A673 (cell line): ENCODE results near the gene KIF19. TPM values are rescaled to one million over a fixed set of nuclear protein-coding genes. Genes with fewer than 3 reads are reported as not detected.

Source experiments
- BruUV-seq: library from RNA; stranded (reverse); fragments of 400-500 nt; replicated peaks from 2 replicates; lab custom pipeline; 2021; lab: Mats Ljungman, UMichigan
- CTCF ChIA-PET: fragments of 300-600 bp; sonication (Branson Sonifier 250); formaldehyde crosslinking; loops from one replicate; lab custom pipeline; 2022; ENCODE audit warnings: antibody characterized with exemption; lab: Charles Lee
- POLR2A ChIA-PET: fragments of 300-600 bp; sonication (Branson Sonifier 250); formaldehyde crosslinking; loops from one replicate; lab custom pipeline; 2022; ENCODE audit warnings: antibody characterized with exemption; ENCODE audit not compliant: low non-redundant PET; lab: Charles Lee
- DNase-seq: peaks from one replicate; pipeline ENCODE4 v3.0.0-alpha.2; 2015; ENCODE audit warnings: low spot score
- H3K27ac ChIP-seq: fragments of 200-600 bp; sonication (generic); 2 replicates; pipeline ENCODE4 v1.5.1; 2016; ENCODE audit warnings: mixed run types, low read depth, mild to moderate bottlenecking, mixed read lengths, antibody characterized with exemption, low read length; ENCODE audit not compliant: poor library complexity, severe bottlenecking
- H3K27me3 ChIP-seq: fragments of 200-600 bp; sonication (generic); replicated peaks from 2 replicates; pipeline ENCODE4 v1.6.1; 2017; ENCODE audit warnings: mixed run types, low read depth, mild to moderate bottlenecking, mixed read lengths, antibody characterized with exemption, low read length; ENCODE audit not compliant: insufficient read depth, poor library complexity
- H3K36me3 ChIP-seq: fragments of 200-600 bp; sonication (generic); 2 replicates; pipeline ENCODE4 v1.6.1; 2016; ENCODE audit warnings: mixed run types, mild to moderate bottlenecking, mixed read lengths, antibody characterized with exemption, low read length; ENCODE audit not compliant: insufficient read depth, poor library complexity, severe bottlenecking
- H3K4me1 ChIP-seq: fragments of 200-600 bp; sonication (generic); 2 replicates; pipeline ENCODE4 v1.6.1; 2017; ENCODE audit warnings: mixed run types, mild to moderate bottlenecking, mixed read lengths, antibody characterized with exemption, low read length; ENCODE audit not compliant: insufficient read depth, poor library complexity, severe bottlenecking
- H3K4me3 ChIP-seq: fragments of 200-600 bp; sonication (generic); 2 replicates; pipeline ENCODE4 v1.5.1; 2016; ENCODE audit warnings: low read depth, mixed run types, mild to moderate bottlenecking, mixed read lengths, low read length; ENCODE audit not compliant: poor library complexity, severe bottlenecking
- H3K9me3 ChIP-seq: fragments of 200-600 bp; sonication (generic); 2 replicates; pipeline ENCODE4 v1.6.1; 2016; ENCODE audit warnings: mixed run types, low read depth, mild to moderate bottlenecking, mixed read lengths, antibody characterized with exemption, low read length; ENCODE audit not compliant: poor library complexity, severe bottlenecking
- CTCF ChIP-seq: fragments of 300-800, 200-600 bp; sonication (generic); conservative IDR thresholded peaks from 2 replicates; pipeline ENCODE4 v1.5.1; 2017; ENCODE audit warnings: low read depth, mild to moderate bottlenecking, antibody characterized with exemption, low read length, moderate library complexity, mixed read lengths
- EZH2 ChIP-seq: fragments of 200-600 bp; sonication (generic); IDR thresholded peaks from 2 replicates; pipeline ENCODE4 v1.6.1; 2017; ENCODE audit warnings: borderline replicate concordance, low read depth, mild to moderate bottlenecking, mixed read lengths, antibody characterized with exemption, low read length; ENCODE audit not compliant: poor library complexity, severe bottlenecking
- intact Hi-C: fragments of 100-400 bp; cut with micrococcal nuclease; formaldehyde crosslinking; loops from one replicate; pipeline ENCODE4 v1.10.0; 2022; ENCODE audit not compliant: unreplicated experiment
- total RNA-seq: library from RNA; stranded (reverse); gene quantifications from 2 replicates; pipeline ENCODE4 v1.2.3, GENCODE V29; 2021

KIF19 gene
- total RNA-seq, 1 experiment from 2014 or later, result not detected

- TF ChIP-seq EZH2 (no peak), CTCF (no peak)
- Histone ChIP-seq H3K4me1 (no peaks in the 10 kb centered on the region), H3K36me3 (no peaks in the 10 kb centered on the region), H3K27ac (no peak overlapping the region), H3K27me3 (no peaks in the 10 kb centered on the region), H3K4me3 (no peak overlapping the region), H3K9me3 (no peaks in the 10 kb centered on the region)
- intact Hi-C loops, result no loop called here
- ChIA-PET POLR2A (no interaction called here), CTCF (no interaction called here)
- BruUV-seq, result no TSS peak
- DNase-seq, result no peak
These were observed 10.3 kb downstream of the KIF19 start for GRCh38 chr17:74336307-74336706.

- no TSS peak for BruUV-seq
- Histone ChIP-seq H3K4me1 (no peaks in the 10 kb centered on the region), H3K4me3 (no peak overlapping the region), H3K27me3 (no peaks in the 10 kb centered on the region), H3K9me3 (no peaks in the 10 kb centered on the region), H3K36me3 (no peaks in the 10 kb centered on the region), H3K27ac (no peak overlapping the region)
- ChIA-PET CTCF (no interaction called here), POLR2A (no interaction called here)
- intact Hi-C loops, result no loop called here
- no peak for TF ChIP-seq EZH2
- TF ChIP-seq CTCF, result no peak
- no peak for DNase-seq
These were observed 11.9 kb downstream of the KIF19 start for GRCh38 chr17:74337834-74338500.

GRCh38 chr17:74339537-74340195 is 13.6 kb downstream of the KIF19 start:
- Histone ChIP-seq H3K36me3 (no peaks in the 10 kb centered on the region), H3K9me3 (no peaks in the 10 kb centered on the region), H3K27ac (no peak overlapping the region), H3K4me3 (no peak overlapping the region), H3K4me1 (no peaks in the 10 kb centered on the region), H3K27me3 (no peaks in the 10 kb centered on the region)
- no peak for DNase-seq
- no TSS peak for BruUV-seq
- CTCF ChIA-PET, result no interaction called here
- intact Hi-C loops, result no loop called here
- POLR2A ChIA-PET, result no interaction called here
- TF ChIP-seq EZH2 (no peak), CTCF (no peak)
